GM18499 (cell line): Measurements from ENCODE around the gene ETS1.

ENCODE experiments used
- ATAC-seq: cut with Tn5 transposase; IDR thresholded peaks from one replicate; pipeline ENCODE4 v1.9.1; 2021; ENCODE audit warnings: moderate number of reproducible peaks; ENCODE audit not compliant: insufficient read depth, unreplicated experiment

The ETS1 gene

DNA sequence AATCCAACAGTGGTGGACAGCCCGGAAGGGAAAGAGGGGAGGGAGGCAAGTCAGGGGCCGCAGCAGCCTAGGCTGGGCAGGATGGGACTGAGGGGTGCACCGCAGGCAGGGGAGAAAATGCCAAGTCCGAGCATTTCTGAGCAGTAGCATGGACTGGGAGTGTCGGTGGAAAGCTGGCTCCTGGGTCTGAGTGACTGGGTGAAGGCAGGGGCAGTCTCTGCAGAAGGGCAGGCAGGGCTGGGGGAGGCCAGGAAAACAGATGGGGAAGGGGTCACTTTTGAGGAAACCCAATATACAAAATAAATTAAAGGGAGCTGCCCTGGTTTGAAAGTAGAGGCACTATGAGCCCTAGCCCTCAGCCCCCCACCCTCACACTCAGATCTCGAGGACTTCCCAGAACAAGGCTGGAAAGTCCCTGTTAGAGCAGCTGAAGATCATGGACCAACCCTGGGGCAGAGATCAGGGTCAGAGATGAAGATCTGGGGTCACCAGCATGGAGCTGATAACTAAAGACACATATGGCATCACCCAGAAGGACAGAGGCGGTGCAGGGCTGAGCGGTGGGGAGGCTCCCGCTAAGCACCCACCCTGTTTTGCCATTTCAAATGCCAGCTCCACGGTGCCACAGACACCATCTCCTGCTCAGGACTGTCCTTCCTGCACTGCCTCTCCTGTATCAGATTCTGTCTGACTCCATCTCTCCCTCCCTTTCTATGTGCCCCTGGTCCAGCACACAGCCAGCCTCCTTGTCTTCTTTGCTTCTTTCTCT, 32.4 kb upstream of the ETS1 start:
- ATAC-seq: no peak

DNA sequence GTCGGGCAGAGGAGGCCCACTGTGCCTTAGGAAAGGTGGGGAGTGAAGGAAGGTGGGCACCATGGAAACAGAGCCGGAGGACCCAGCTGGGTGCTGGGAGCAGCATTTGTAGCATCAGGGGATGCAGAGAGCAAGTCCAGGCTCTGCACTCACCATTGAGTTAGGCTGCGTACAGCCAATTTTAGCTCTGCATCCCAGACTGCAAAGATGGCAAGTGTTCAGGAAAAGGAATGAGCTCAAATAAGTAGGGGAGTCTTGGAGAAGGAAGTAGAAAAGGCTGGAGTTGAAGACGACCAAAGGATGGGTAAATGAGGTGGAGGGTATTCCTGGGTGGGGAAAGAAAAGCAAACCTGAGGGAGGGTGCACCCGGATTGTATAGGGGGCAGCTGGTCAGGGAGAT, 31.6 kb upstream of the ETS1 start:
- ATAC-seq: no peak

DNA sequence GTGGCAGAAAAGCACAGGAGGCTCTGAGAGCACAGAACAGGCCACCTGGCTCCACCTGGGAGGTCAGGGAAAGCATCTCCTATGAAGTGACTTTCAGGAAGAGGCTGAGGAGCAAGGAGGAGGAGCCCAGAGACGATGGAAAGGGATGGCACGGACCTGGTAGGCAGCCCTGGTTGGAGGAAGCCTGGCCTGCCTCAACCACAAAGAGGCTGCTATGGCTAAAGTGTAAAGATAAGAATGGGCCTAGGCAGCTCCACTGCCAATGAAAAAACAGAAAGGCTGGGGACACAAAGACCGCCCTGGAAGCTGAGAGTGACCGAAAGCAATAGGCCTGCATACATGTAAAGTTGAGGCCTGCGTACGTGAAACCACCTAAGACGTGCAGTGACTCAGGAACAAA, 31.2 kb upstream of the ETS1 start:
- ATAC-seq: no peak

DNA sequence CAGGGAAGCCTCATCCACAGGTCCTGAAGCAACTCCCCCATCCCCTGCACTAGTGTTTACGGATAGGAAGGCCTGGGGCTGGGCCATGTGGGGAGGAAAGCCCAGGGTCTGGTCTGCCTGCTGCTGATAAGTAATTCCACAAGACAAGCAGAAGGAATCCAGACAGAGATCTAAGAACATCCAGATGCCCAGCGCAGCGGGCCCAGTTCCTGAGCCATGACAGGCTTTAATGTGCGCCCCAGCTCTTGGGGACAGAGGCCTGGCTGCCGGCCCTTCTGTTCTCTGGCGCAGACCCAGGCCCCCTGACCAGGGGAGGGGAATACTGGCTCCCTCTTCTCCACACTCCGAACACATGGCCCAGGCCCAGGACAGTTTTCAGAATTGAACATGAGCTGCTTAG, 28.8 kb upstream of the ETS1 start:
- ATAC-seq: no peak

DNA sequence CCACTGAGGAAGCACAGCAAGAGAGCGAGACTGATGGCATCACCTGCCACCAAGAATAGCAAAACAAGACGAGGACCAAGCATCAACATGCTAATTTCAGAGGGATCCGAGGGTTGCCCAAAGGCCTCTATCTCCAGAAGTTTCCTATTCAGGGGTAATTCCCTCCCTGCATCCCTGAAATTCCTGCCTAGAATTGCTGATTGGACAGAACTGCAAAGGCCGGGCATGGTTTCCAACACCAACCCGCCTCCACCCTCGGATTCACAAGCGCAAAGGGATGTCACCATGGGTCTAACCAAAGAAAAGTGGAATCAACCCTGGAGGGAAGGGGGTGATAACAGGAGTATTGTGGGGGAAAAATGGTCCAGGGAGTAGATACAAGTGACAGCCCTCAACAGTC, 28.3 kb upstream of the ETS1 start:
- ATAC-seq: no peak

DNA sequence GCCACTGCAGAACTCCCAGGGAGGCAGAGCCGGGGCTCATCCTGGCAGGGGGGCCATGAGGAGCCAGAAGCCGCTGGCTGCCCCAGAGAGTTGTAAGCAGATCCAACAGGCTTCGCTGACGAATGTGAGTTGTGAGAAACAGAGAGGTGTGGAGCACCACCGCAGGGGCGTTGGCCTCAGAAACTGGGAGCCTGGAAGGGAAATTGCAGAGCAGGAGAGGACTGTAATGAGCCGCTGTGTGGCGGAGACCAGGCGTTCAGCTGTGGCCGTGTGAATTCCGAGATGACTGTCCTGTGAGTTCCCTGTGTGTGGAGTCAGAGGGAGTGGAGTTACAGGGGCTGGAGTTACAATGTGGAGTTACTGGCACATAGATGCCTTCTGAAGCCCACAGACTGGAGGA, 27.7 kb upstream of the ETS1 start:
- ATAC-seq: no peak

DNA sequence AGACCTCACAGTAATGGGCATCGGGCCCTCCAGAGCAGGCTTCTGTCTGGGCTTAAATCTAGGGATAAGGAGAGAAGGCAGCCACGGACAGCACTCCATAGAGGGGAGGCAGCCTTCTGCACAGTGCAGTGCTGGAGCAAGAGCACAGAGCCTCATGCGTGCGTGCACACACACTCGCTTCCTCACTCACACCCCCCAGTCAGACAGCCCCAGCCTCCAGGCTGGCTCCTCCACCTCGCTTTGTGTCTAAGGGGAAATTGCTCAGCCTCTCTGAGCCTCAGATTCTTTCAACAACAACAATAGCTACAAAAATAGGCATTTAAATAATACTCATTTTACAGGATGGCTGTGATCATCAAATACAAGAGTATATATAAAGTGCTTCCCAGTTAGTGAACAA, 26.7 kb upstream of the ETS1 start:
- no peak for ATAC-seq

DNA sequence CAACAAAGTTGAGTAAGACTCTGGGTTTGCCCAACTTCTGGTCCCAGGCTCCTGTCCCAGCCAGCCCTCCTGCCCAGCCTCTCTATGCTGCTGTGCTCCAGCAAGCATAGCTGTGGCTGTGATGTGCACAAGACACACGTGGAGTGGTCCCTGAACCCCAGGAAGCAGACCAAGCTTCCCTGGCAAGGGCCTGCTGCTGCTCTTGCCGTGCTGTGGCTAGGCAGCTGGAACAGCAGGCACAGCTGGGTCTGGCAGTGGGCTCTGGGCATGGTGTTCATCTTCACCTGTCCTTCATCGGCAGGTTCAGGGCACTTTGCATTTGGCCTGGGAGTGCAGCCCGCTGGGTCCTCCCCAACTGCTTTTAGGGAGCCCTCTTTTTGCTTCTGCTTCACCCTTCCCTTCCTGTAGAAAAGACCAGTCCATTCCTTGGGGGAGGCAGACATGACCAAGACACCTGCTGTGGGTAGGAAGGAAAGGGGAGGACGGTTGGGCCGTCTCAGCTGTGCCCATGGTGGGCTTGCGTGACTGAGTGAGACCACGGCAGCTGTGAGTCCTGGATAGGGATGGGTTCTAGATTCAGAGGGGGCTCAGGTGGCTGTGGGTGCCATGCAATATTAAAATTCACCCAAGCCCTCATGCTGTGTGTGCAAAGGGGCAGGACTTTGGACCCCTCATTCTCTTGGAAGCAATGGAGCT, 26.1 kb upstream of the ETS1 start:
- ATAC-seq: no peak

DNA sequence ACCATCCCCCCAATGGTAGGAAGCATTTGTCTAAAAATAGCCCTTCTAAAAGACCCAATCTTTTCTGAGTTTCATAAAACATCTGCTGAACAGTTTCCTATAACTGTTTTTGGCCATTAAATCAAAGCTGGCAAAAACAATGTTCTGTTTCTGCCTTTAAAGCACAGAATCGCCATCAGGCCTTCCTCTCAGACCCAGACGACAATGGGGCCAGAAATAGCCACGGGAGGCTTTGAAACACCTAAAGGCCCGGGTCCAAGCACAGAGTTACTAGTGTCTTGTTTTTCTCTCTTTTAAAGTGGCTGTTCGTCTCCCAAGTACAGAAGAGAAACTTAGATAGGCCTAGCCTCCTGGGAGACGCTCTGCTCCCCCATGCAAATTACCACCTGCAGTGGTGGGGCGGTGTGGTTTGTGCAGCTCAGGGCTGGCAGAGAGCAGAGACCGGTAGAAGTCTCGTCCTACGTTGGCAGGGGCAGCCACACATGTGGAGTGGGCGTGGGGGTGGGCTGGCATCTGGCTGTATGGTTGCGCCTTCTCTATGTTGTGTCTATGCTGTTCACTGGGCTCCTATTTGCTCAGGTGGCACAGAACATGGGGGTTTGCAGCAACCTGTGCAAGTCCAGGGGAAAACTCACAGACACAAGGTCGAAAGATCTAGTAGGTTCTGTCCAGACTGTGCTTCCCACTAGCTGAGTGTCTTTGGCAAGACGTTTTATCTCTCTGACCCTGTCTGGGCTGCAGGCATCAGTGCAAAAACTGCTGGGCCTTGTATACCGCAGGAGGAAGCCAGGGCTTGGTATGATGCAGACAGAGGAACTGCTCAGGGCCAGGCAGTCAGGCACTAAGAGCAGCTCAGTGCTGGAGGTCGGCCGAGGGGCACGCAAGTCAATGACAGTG, 23.6 kb upstream of the ETS1 start:
- peak; percentile 94 for ATAC-seq

DNA sequence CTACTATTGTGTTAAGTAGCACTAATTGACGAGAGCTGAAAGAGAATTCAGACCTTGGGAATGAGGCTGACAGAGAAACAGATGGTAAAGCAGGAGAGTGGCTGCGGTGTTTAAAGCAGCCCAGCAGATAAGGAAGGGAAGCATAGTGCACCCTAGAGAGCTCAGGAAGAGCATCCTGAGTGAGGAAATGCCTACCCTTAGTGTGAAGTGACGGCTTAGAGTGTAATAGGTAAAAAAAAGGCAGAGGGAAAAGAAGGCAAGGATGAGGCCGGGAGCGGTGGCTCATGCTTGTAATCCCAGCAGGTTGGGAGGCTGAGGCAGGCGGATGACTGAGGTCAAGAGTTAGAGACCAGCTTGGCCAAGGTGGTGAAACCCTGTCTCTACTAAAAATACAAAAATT, 22.4 kb upstream of the ETS1 start:
- ATAC-seq: no peak

DNA sequence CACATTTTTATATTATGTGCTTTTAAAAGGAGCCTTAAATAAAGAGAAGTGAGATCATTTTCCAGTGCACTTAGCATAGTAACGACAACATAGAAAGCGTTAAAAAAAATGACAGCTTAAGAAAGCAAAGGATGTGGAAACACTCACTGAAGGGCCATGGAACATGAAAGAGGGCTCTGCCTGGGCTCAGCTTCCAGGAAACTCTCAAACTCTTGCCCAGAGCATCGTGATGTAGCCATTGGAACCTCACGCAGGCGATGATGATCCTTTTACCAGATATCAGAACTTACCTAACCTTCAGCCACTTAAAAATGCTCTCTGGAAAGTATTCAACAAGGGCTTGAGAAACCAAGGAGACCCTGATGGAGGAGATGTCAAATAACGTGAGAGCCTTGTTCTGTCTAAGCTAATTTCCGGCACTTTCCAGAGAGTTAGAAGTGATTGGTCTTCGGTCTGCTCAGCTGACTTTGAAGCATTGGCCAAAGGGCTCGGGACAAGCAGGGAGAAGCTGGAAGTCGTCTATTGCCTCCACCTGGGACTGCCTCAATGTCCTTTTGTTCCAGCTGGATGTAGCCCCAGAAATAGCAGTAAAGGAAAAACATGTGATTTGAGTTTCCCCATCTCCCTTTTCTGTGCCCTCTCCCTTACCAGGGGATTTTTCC, 21.5 kb upstream of the ETS1 start:
- ATAC-seq: no peak

DNA sequence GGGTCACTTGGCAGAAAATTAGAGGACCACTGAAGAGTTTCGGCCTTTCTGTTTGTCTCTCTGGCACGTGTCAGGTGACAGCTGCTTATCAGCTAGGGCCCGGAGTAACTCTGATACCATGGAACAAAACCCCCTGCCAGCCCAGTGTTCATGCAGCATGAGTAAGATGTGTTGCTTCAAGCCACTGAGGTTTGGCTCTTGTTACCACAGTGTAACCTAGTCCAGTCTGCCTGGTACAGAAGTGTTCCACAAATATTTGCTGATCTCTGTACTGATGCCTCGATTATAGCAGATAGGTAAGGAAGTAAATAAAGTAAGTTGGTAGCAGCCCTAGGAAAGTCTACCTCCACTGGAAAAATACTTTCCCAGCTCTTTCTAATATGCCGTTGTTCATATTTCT, 20.5 kb upstream of the ETS1 start:
- ATAC-seq: no peak

DNA sequence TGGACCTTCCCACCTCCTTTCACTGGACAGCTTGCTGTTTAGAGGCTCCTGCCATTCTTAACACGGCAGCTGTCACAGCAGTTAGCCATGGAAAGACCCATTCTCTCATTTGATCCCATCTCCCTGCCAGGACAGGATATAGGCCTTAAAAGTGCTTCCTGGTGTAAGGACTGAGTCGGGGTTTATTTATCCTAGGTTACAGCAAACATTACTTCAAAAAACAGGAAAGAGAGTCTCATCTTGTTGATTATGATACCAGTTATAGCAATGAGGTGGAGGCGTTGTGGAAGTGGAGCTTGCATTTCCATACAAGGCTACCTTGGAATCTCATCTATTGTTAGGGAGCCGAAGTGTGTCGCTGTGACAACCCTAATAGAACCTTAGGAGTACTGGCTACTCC, 17.4 kb upstream of the ETS1 start:
- ATAC-seq: no peak

DNA sequence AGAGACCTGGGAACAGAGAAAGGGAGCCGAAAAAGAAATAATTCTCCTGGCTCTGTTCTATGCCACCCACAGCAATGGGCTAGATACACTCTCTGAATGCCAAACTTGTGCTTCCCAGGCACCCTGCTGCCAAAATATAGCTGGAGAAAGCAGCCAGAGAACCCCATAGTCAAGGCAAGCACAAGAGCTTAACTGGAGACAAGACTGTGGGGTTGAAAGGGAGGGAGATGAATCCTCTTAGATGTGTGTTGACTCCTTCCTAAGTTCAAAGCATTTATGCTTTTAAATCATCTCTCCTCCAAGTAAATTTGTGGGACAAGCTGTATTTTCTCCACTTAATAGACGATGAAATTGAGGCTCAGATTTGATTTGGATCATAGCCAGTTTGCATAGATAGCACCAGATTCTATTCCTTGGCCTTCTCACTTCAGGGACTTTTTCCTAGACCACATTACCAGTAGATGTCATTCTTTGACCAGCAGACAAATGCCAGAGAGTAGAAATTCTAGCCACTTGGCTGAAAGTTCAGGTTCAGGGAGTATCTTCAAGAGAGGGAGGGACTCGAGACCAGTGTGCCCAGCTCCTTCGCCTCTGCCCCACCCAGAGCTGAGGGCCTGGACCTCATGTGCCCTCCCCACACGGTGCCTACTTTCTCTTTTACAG, 16.5 kb upstream of the ETS1 start:
- ATAC-seq: no peak

DNA sequence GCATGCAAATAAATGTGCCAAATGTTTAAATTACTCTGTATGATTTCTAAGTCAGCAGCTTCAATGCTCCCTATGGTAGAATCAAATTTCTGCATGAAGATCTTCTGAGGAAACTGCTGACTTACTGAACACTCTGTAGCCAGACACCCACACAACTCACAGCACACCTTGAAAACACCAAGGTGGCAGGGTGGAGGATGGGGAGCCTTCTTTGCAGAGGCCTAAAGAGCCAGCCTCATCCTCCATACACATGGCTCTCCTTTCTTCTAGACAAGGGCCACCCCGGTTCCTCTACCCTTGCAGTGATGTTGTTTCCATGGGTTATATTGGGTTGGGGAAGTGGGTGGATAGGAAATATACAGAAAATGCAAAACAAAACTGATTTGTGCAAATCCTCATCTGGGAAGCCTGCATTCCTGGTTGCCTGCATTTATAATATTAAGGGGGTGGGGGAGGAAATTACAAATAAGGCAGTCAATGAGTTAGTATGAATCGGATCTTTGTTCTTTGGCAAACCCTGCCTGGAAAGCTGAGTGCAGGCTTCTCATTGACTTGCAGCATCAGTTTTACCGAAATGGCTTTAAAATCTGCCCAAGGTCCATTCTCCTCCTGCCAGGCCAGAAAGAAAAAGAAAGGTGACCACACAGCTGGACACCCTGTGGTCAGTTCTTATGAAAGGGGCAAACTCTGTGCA, 15.8 kb upstream of the ETS1 start:
- no peak for ATAC-seq

DNA sequence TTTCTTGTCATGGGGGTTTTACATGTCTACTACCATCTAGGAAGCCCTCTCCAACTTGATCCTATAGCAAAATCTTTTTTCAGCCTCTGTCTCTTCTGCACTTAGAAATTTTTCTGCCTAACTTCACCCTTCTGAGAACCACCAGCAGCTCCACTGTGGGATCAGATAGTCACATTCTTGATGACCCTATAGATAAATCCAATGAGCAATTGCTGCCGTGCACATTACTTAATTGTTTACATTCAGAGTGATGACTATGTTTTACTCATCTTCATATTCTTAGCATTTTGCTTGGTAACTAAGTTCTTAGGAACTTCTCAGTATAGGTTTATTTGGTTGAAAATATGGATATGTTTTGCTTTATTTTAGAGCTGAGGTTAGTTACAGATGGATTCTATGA, 12.4 kb upstream of the ETS1 start:
- ATAC-seq: no peak

DNA sequence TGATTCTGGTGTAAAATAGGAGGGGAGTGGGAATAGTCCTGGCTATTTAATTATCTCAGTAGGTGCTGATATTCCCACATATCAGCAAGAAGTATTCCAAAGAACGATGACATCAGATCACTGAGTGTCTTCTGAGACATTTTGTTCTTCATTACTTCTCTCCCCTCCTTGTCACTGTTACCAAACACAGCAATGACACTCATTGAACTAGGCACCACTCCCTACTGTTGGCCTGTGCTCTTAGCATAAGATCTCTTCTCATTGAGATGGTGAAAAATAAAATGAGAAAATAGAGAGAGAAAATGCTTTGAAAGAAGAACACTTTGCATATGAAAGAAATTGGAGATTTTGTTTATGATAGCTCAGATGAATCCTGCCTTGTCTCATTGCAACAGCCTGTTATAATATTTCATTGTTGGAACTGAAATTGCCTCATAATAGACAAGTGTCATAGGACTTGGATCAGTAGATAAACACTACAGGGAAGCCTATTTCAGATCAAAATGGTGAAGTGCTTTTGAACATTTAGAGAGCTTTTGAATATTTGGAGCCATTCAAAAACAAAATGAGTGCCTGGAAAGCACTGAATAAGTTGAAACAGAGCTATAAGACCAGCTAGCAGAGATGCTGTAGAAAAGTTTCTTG, 11.3 kb upstream of the ETS1 start:
- ATAC-seq: no peak

DNA sequence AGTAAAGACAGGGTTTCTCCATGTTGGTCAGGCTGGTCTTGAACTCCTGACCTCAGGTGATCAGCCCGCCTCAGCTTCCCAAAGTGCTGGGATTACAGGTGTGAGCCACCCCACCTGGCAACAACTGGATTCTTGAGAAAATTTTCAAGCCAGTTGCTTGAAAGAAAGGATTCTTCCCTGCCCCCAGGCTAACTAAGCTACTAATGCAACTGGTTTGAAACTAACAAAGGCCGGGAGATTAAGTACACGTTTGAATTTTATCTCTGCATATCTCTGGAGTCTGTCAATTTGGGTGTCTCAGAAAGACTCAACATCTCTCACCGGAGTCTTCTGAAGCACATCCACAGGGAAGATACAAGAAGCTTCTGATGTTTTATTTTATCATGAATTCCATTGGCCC, 10.7 kb upstream of the ETS1 start:
- ATAC-seq: no peak

DNA sequence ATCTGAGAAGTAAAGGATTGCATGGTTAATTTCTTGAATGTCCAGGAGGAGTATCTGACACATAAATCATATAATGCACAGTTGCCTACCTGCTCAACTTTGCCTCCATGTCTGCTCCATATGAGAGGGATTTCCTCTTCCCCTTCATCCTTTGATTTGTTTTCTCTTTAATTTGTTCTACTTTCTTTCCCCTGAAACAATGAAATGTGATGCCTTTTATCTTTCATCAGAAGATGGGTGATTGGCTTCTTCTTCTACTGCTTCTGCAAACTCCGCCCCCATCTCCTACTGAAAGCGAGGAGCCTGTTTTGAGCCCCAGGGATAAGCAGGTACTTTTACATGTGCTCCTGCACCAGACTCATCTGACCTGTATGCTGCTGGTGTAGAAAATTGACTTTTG, 9.9 kb upstream of the ETS1 start:
- no peak for ATAC-seq
